Stimulated activated CD4-positive, alpha-beta T cell treated with anti-CD3 and anti-CD28 coated beads, Interleukin-12 subunit alpha, Interleukin-12 subunit beta, amount 100 ng/mL, for 24 hours (primary cell): Measurements from ENCODE around the gene ACAA2.
"Not testable (repeated sequence)": the region's sequence is repeated elsewhere in the genome, so short reads cannot be mapped to it uniquely, and the experiment has no call there.

Experiments
- DNase-seq, 2 experiments: peaks; one replicate each; pipeline ENCODE4 v3.0.0-alpha.2; 2020; ENCODE audit warnings: low read depth in 2 of 2

Gene ACAA2

DNA sequence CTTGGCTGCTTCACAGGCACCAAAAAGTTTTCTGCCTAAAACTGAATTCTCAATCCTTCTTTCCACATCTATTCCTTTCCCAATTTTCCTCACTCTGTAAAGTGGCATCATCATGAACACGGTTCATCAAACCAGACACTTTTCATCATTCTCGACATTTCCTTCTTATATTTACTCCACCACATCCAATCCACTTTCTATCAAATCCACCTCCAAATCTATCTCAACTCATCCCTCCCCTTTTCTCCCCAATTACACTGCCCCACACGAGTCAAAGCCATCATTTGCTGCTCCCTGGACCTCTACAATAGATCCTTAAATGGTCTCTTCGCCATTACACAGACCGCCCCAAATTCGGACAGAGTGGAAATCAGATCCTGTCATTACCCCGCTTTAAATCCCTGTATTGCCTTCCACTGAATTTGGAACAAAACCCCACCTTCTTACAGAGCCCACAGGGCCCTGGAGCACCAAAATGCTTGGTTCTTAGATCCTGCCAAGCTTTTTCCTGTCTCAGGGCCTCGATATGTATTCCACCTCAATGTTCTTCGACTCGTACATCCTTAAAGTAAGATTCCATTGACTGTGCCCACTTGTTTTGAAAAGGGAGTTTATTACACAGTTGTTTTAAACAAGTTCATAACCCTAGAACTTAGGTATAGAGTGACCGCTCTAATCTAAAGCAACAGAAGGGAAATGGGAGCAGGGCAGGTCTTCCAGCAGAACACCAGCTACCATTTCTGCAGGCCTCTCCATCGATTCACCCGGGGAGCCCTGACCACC is 856 bp downstream of the ACAA2 start:
- DNase-seq, result no peak

DNA sequence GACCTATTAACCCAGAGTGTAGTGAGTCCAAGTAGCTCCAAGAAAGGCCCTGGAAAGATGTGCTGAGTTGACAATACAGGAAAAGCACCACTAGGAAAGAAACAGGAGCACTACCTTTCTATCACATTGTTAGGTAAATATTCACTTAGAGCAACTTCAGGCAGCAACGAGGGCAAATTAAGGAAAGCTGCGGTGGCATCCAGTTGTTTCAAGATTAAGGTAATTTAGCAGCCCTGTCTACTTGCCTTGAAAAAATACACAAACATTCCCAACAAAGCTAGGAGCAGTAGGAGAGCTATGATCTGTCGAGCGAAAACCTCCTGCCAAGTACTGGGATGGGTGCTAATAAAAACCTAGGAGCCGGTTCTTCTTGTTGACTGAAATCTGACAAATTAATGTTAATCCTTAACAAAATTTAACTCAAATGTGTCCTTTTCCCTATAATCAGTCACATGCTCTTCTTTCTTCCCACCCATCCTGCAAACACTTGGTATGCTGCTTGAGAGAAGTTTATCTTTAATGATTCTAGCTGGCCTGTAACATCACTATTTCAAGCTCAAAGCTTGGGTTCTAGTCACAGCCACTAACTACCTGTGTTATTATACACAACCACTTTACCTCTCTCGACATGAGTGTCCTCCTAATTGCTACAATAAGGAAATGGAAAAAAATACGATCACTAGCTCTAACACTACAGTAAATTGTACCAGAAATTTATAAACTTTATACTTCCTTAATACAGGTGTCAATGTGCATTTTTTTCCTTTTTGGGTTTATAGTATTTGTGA is 2.0 kb downstream of the ACAA2 start:
- no peak for DNase-seq

DNA sequence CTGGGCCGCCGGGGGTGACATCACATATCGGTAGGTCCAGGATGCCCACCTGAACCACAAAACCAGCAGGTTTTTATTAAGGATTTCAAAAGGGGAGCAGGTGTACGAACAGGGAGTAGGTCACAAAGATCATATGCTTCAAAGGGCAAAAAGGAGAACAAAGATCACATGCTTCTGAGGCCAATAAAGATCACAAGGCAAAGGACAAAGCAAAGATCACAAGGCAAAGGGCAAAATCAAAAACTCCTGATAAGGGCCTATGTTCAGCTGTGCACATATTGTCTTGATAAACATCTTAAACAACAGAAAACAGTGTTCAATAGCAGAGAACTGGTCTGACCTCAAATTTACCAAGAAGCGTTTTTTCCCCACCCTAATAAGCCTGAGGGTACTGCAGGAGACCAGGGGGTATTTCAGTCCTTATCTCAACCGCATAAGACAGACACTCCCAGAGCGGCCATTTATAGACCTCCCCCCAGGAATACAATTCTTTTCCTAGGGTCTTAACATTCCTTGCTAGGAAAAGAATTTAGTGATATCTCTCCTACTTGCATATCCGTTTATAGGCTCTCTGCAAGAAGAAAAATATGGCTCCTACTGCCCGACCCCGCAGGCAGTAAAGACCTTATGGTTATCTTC is 4.7 kb downstream of the ACAA2 start:
- DNase-seq, result not testable (repeated sequence)

DNA sequence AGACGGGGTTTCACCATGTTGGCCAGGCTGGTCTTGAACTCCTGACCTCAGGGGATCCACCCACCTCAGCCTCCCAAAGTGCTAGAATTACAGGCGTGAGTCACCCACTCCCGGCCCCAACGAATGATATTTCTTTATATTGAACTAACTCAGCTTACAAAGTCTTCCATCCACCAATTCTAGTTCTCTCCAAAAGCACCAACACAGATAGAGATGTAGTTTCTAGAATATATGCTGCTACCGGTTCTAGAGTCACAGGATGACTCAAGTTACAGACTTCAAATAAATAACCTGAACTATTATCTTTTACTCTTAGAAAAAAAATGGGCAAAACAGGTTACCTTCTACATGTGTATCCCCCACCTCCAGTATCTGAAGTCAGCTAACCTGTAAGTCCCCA is 9.2 kb downstream of the ACAA2 start:
- DNase-seq, result no peak

DNA sequence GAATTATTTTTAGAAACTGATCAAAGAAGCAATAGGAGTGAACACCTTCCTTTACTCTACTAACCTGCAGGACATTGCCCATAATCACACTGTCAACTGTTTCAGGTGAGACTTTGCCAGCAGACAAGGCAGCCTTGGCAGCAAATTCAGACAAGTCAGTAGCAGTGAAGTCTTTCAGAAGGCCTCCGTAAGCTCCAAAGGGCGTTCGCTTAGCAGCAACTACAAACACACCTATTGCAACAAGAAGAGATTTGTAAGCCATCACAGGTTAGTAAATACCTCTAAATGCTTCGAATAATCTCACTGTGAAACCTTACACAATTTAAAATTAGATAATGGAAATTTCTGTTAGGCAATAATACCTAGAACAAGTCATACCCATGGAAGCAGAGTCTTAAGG is 10.7 kb downstream of the ACAA2 start:
- no peak for DNase-seq

DNA sequence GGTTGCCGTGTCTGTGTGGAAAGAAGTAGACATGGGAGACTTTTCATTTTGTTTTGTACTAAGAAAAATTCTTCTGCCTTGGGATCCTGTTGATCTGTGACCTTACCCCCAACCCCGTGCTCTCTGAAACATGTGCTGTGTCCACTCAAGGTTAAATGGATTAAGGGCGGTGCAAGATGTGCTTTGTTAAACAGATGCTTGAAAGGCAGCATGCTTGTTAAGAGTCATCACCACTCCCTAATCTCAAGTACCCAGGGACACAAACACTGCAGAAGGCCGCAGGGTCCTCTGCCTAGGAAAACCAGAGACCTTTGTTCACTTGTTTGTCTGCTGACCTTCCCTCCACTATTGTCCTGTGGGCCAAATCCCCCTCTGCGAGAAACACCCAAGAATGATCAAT is 12.8 kb downstream of the ACAA2 start:
- DNase-seq, result not testable (repeated sequence)

DNA sequence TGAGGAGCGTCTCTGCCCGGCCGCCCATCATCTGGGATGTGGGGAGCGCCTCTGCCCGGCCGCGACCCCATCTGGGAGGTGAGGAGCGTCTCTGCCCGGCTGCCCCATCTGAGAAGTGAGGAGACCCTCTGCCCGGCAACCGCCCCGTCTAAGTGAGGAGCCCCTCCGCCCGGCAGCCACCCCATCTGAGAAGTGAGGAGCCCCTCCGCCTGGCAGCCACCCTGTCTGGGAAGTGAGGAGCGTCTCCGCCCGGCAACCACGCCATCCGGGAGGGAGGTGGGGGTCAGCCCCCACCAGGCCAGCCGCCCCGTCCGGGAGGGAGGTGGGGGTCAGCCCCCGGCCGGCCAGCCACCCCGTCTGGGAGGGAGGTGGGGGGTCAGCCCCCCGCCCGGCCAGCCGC is 13.5 kb downstream of the ACAA2 start:
- DNase-seq, result not testable (repeated sequence)

DNA sequence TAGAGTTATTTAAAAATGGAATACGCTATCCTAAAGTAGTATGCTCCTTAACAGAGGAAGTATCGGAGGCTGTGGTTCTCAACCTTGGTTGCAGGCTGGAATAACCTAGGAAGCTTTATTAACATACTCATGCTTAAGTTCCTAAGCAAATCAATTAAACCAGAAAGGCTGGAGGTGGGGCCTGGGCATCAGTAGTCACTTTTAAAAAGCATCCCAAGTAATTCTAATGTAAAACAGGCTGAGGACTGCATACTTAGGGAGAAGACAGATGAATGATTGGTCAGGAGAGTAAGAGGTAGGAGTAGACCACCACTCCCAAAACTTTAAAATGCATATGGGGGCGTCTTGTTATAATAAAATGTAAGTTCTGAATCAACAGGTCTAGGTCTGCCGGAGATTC is 15.3 kb downstream of the ACAA2 start:
- no peak for DNase-seq

DNA sequence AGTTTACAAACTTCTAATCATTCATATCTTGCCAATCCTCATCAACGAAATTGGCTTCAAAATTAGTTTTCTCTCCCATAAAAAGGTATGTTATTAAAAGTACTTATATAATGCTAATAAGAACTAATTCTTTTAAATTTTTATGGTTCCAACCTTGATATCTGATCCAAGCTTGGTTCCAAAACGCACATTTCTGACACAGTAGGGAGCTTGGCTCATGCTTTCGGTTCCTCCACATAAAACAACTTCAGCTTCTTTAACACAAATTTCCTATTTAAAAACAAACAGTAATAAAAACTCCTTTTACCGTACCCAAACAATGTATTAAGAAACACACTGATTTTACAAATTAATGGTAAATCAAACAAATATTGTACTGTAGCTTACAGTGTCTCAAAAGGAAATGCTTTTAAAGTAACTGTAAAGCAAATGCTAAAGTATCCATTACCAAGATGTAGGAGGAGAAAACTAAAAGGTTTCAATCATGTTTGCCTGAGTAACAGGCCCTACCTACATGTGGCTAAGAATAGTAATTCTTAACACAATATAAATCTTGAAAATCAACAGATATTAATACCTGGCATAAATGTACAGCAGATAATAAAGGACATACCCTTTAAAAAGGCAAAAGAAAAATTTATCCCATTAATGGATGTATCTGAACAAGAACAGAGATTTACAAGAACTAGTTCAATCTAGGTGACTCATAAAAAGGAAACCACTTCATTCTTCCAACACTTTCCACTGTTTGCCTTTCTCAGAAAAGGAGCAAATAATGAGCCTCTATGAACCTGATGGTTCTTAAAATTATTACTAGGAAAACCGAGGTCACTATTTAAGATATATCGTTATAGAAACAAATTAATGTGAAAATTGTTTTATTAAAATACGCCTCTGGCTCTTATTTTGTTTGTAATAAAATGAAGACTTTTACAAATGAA is 17.5 kb downstream of the ACAA2 start:
- DNase-seq, result no peak

DNA sequence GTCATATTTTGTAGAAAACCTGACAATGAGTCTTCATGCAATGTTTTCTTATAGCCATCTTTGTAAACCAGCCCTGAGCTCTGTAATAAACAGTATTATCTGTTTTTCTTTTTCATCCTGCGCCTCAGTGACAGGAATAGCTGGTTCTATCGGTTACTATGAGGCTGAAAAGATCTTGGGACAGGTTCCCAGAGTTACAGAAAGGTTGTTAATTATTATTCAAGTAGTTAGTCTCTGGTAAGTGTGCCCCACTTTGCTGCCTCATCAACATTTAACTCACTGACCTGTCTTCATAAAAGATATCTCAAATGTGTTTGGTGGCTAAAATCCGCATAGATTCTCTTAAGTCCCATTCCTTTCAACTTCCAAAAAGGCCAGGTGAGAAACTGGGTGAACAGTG is 18.6 kb downstream of the ACAA2 start:
- no peak for DNase-seq

DNA sequence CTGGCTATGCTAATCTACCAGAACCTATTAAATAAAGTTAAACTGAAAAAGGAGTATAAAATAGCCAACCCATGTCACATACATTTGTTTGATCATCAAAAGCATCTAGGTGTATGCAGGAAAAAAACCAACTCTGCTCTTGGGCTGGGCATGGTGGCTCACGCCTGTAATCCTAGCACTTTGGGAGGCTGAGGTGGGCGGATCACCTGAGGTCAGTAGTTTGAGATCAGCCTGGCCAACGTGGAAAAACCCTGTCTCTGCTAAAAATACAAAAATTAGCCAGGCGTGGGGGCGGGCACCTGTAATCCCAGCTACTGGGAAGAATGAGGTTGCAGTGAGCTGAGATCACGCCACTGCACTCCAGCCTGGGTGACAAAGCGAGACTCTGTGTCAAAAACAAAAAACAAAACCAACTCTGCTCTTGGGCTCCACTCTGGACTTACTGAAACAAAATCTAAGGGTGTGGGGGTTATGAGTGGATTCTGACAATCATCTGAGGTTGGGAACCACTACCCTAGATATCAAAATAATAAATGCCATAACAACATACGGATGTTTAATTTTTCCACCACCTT is 23.7 kb downstream of the ACAA2 start:
- DNase-seq, result not testable (repeated sequence)

DNA sequence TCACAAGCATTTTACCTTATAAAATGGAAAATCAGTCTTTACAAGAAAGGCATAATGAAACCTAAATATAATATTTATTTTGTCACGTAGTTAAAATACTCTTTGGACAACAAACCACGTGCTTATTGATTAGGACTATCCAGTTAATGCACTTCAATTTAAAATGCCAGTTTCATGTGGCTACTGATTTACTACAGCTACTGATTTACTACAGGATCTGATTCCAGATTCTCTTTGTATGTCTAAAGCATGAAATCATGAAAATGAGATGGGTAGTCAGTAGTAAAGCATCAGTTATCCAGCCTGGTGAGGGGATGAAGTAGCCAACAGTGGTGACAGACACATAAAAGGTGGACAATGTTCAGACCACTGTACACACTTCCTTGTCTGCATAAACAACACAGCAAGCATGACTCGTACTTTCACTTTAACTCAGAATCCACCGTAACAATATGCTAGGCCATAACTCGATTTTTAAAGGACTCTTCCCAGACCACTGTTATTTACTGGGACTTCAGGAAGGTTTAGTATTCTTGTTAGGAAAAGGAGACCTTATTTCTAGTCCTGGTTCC is 24.9 kb downstream of the ACAA2 start:
- no peak for DNase-seq

DNA sequence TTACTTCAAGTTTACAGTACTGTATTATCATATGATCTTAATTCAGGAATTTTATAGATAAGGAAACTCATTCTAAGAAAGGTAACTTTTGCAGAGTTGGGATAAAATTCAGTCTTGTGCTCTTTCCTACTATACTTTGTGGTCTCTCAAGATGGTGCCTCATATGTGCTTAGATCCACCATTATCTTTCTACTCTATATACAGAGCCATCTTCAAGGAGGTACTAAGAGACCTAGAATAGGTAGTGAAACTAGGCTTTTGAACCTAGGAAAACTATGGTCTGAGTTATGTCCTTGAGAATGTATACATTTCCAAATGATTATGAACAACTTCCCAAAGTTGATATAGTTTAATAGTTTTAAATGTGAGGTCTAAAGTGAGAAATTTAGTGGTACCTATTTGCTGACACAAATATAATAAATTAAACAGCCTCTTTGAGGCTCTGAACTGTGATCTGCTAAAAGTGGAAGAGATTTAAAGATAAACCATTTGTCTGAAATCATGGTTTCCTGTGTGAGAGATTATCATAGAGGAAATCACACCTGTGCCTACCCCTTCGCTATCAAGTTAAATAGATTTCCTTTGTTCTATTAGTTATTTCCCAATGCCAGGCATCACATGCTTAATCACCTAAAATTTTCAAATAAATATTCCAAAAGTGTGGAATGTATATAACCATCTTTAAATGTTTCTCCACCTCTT is 27.2 kb downstream of the ACAA2 start:
- no peak for DNase-seq

DNA sequence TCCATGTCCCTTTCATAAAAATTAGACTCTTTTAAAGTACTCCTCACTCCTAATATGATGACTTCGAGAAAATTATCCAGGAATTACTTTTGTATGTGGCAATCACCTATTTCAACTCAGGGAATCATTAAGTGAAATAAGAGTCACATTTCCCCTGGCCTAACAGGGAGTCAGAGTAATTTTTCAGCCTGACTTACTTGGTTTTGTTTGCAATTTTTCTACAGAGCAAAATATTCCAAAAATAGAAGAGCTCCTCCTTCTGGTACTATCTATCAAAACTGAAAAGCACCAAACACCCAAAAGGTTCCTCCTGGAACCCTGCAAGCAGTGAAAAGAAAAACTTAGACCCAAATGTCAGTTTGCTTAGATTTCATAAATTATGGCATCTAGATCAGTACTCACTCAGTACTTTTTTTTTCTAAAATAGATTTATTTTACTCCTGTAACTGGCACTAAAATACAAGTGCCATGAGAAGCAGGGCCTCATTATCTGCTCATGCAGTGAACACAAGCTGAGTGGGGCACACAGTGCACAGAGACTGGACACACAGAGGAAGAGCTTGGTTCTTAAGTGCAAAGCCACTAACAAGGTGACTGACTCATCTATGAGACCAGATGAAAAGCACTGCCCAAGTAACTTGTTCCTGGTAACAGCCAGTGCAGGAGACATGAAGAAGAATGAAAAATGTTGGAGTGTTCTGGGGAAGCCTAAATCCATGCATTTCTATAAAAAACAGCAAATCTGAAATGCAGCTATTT is 28.7 kb downstream of the ACAA2 start:
- no peak for DNase-seq

DNA sequence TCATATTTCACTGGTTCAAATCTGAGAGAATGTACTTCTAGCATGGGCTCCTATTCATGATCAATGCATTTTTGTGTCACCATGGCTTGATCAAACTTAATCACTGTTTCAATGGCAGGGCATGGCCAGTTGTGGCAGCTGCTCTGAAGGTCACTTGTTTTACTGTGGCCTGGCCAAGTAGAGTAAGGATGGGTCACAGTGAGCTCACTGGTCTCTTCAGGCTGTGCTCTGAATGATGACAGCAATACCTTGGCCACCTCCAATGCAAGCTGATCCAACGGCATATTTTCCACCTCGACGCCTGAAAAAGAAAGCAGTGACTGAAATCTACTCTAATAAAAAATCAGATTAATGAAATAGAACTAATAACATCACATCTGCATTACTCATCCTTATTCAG is 29.7 kb downstream of the ACAA2 start:
- DNase-seq, result not testable (repeated sequence)

DNA sequence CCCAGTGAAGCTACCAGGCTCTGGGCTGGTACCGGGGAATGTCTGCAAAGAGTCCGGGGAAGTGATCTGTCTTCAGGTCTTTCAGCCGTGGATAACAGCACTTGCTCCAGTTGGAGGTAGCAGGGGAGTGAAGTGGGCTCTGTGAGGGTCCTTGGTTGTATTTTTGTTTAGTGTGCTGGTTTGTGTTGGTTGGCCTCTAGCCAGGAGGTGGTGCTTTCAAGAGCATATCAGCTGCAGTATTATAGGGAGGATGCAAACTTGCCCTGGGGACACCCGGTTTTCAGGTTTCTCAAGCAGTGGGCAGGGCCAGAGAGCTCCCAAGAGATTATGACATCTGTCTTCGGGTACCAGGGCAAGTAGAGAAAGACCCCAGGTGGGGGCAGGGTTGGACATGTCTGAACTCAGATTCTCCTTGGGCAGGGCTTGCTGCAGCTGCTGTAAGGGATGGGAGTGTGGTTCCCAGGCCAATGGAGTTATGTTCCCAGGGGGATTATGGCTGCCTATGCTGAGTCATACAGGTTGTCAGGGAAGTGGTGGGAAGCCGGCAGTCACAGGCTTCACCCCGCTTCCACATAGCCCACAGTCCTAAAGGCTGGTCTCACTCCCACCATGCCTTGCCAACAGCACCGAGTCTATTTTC is 34.4 kb downstream of the ACAA2 start:
- DNase-seq, result no peak

DNA sequence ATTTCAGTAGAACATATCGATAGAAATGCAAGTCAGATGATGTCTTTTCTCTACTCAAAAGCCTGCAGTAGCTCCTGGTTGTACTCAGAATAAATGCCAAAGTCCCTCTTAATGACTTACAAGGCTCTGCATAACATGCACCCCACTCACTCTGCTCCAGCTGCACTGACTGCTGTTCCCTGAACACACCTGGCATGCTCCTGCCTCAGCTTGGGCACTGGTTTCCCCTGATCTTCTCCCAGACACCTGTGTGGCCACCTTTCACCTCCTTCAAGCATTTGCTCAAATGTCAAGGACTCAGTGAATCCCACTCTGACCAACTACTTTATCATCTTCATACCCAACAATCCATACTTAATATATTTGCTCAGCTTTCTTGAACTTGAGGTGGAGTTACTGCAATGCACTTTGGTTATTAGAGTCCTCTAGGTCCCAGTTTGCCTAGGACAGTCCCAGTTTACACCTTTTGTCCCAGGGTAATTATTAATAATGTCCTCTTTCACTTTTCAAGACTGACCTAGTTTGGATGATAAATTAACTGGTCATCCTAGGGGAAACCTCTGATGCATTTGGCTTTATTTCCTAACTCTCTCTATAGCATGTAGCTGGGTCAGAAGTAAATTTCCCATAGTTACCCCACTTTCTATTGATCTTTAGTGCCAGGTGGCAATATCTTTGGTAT is 44.1 kb downstream of the ACAA2 start:
- no peak for DNase-seq

DNA sequence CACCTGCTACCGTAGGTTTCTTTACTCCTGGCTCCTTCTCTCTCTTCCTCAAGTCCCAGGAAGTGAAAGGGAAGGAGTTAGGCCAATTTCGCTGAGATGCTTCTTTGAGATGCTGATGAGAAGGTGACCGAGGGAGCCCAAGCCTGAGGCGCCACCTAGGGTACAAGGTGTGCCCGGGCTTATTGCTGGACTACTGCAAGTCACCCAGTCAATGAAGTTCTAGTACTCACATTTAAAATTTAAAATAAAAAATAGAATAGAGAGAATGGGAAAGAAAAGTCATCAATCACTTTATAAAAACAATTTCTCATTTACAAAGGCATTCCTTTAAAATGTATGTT is 45.3 kb downstream of the ACAA2 start:
- DNase-seq, result no peak
